ENCODE measurements around the gene ABCC8. TPM values are rescaled to one million over a fixed set of nuclear protein-coding genes. Genes with fewer than 3 reads are reported as not detected.

The ABCC8 gene
- total and polyA plus RNA-seq, 10 of the 15 experiments (the other 5 are each of a cell fraction or from before 2014, with no cell fraction given) = not detected

GRCh38 chr11:17416492-17416891 lies 60.2 kb downstream of the ABCC8 start:
- ATAC-seq (no peak), FAIRE-seq (no peak), DNase-seq (ENCODE audit: low read depth, low spot score) (no peak)
- in situ Hi-C loops (cut with MboI) = no loop called here
- no peaks in the 10 kb centered on the region for H3K9me3 ChIP-seq (replicated peaks; ENCODE audit: control insufficient read depth, insufficient read depth, low read length)
- TF ChIP-seq LARP7 (IDR thresholded peaks at IDR 0.05) (no peak), NBN (IDR thresholded peaks at IDR 0.05) (no peak), TARDBP (IDR thresholded peaks at IDR 0.05; ENCODE audit: borderline replicate concordance) (no peak), BCL11A (IDR thresholded peaks at IDR 0.05; ENCODE audit: low read depth, low read length) (no peak), JUND (IDR thresholded peaks at IDR 0.05; ENCODE audit: low read depth, low read length) (no peak), PRDM15 (CRISPR knock-in tag; IDR thresholded peaks at IDR 0.05) (no peak), SREBF1 (IDR thresholded peaks at IDR 0.05; ENCODE audit: low read length) (no peak), HCFC1 (IDR thresholded peaks at IDR 0.05; ENCODE audit: low read length) (no peak), PAX8 (IDR thresholded peaks at IDR 0.05) (no peak), EZH2 (IDR thresholded peaks at IDR 0.05; ENCODE audit: borderline replicate concordance, control insufficient read depth, low read depth, low read length) (no peak), ZNF622 (IDR thresholded peaks at IDR 0.05) (no peak), MEF2A (IDR thresholded peaks at IDR 0.05; ENCODE audit: insufficient read depth, low read depth, low read length) (no peak), MYC (IDR thresholded peaks at IDR 0.05; ENCODE audit: insufficient read depth, insufficient read length, insufficient replicate concordance, low read length, severe bottlenecking) (no peak), GATAD2B (conservative IDR thresholded peaks at IDR 0.05; ENCODE audit: low read depth) (no peak), ASH2L (IDR thresholded peaks at IDR 0.05; ENCODE audit: borderline replicate concordance, low read depth) (no peak), SKIL (IDR thresholded peaks at IDR 0.05; ENCODE audit: low read depth, poor library complexity, severe bottlenecking) (no peak), MEF2B (IDR thresholded peaks at IDR 0.05; ENCODE audit: partially characterized antibody, poor library complexity, severe bottlenecking) (no peak), NR2C1 (IDR thresholded peaks at IDR 0.05) (no peak), SMAD1 (IDR thresholded peaks at IDR 0.05; ENCODE audit: low read depth, partially characterized antibody) (no peak), CBX3 (IDR thresholded peaks at IDR 0.05; ENCODE audit: borderline replicate concordance, low read depth) (no peak)
- BruUV-seq (replicated peaks) = no TSS peak
- no peaks in the 10 kb centered on the region; the same call in 1 of the 2 replicates for H4K20me1 ChIP-seq (ENCODE audit: control insufficient read depth, insufficient read depth)
- H3K27ac ChIP-seq (ENCODE audit: control insufficient read depth, insufficient read depth) = no peak overlapping the region
- no peak overlapping the region for H3K9ac ChIP-seq (ENCODE audit: control insufficient read depth, insufficient read depth, low read length)
- no peak overlapping the region for H3K4me2 ChIP-seq (ENCODE audit: control insufficient read depth, insufficient read depth)
- H3K4me3 ChIP-seq = no peak overlapping the region
- RAD21 ChIA-PET (ENCODE audit: unreplicated experiment) = no interaction called here
- SMC1A ChIA-PET (ENCODE audit: uncharacterized antibody, unreplicated experiment) = no interaction called here
- H3K4me1 ChIP-seq (ENCODE audit: control insufficient read depth, insufficient read depth, low read length) = no peaks in the 10 kb centered on the region
- no peaks in the 10 kb centered on the region for H3K79me2 ChIP-seq (ENCODE audit: control insufficient read depth, insufficient read depth, low read length)
- 24% methylated on average over 2 of the region's 2 CpGs for WGBS (ENCODE audit: insufficient coverage, insufficient replicate concordance, low lambda C conversion rate, missing lambda C conversion rate)
- no peaks in the 10 kb centered on the region for H3K36me3 ChIP-seq (ENCODE audit: control insufficient read depth in 2 of 2, insufficient read depth in 2 of 2, low read length in 1 of 2)
- H2AFZ ChIP-seq (ENCODE audit: control insufficient read depth, low read depth, low read length) = no peak overlapping the region
- peaks cover 0 to 9% of the 10 kb centered on the region in 2 experiments for H3K27me3 ChIP-seq (replicated peaks in 1 of 2; ENCODE audit: control insufficient read depth in 2 of 2, insufficient read depth in 2 of 2, low read length in 1 of 2)
- POLR2A ChIA-PET = no interaction called here
- CTCF ChIA-PET = no interaction called here
- intact Hi-C loops (cut with micrococcal nuclease; ENCODE audit: unreplicated experiment) = no loop called here
